ENCODE results near the gene FXR2.

FXR2 gene

DNA sequence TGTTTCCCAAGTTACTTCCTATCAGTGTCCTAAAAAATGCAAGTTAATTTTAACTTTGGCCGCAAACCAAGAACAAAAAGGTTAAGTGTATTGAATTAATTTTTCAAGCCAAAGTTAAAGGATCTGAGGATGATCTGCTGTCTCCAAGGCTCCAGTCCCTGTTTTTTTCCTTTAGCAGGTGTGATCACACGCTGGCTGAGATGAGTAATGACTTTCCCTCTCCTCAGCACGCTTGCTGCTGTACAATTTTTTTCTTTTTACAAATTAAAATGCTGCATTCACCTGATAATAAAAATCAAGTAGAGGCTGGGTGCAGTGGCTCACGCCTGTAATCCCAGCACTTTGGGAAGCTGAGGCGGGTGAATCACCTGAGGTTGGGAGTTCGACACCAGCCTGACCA lies 69.8 kb downstream of the FXR2 start:
- DNase-seq = no peak

Measured in activated gamma-delta T cell treated with Interleukin-2 at 50 U/mL for 16 hours (primary cell).